Superior temporal gyrus (tissue), 1 donor: ENCODE results near the gene CD86.

Experiments used
- DNase-seq: peaks from one replicate; pipeline ENCODE4 v3.0.0-alpha.2; 2016; ENCODE audit errors: extremely low spot score

Gene CD86

DNA sequence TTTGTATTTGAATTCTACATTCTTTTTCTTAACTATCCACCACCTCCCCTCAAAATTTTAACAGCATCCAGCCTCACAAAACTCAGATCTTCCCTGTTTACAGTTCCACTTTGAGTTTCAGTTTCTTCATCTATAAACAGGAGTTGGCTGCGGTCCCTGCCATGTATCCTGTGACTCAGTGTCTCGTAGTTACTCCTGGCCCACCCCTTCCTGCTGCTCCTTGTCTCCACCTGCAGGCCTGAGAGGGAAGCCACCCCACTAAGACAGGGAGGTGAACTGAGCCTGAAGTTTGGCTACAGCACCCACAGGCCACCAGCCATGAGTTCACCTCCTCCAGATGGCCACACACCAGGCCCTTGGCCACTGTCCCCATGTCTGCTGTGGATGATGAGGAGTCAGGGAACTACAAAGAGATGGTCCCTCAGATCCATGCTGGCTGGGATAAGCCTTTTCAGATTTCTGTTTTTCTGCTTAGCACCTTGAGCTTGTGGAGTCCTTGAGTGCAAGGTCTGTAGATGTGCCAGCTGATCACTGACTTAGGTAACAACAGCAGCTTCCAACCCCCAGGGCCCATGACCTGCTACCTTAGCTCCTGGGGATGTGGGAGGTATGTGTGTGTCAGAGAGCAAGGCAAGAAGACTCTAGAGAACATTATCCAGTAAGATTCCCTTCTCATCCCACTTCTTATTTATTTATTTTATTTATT, 37.5 kb downstream of the CD86 start:
- DNase-seq = no peak

DNA sequence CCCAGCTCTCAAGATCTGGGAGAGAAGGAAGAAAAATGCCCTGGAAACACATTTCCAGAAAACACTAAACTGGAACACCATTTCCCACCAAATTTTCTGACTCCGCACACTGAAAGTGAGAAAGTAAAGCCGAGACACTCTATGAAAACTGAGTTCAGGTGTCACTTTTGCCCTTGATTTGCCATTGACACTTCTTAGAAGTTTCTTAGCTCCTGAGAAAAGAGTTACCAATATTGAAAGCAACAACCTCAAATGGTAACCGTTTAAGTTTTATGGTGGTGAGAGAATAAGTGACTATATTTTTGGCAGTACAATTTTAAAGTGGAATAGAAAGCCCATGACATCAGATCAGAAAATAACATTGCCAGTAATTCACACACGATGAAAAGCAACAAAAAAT, 39.0 kb downstream of the CD86 start:
- DNase-seq = no peak

DNA sequence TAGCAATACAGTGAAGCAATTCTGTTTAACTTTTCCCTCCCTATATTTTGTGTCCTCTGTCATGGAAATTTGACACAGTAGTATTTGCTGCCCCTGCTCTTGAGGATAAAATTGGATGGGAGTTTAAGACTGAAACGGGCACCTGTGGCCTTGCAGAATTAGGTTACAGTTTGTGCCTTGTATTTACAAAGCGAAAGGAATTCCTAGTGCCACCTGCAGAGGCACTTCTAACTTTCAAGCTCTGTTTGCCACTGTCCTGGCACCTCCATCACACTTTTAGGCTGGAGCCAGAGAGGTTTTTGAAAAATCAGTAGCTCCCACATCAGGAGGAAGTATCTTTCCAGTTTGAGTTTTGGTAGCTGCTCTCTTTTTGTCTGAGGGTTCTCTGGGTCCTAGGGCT, 39.5 kb downstream of the CD86 start:
- DNase-seq = no peak

DNA sequence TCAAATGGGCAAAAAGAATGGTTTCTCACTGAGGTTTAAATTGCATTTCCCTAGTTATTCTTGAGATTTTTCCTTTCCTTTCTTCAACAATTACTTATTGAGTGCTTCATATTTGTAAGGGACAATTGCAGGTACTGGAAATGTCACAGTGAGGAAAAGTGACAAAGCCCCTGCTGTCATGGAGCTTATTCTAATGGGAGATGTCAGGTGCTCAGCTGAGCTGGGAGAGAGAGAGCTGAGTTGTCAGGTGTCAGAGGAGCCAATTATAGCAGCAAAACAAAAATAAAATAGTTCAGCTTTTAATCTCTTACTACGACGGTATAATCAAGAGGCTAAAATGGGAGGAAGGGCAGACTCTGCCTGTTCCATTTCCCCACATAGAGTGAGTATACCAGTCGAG, 42.0 kb downstream of the CD86 start:
- no peak for DNase-seq

DNA sequence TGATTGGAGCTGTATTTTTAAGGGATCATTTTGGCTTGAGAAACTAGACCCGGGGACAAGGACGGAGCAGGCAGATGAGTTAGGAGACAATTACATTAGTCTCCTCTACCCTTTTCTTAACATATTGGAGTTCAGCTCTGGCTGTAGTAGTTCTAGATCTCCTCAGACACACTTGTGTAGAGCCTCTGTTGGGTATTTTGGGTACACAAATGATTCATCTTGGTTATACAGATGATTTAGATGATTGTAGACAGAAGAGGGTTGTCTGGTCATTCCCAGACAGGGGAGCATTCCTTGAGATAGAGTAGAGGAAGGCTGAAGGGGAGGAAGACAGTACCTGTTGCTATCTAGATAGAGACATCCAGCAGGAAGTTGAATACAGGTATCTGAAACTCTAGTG, 43.4 kb downstream of the CD86 start:
- no peak for DNase-seq

DNA sequence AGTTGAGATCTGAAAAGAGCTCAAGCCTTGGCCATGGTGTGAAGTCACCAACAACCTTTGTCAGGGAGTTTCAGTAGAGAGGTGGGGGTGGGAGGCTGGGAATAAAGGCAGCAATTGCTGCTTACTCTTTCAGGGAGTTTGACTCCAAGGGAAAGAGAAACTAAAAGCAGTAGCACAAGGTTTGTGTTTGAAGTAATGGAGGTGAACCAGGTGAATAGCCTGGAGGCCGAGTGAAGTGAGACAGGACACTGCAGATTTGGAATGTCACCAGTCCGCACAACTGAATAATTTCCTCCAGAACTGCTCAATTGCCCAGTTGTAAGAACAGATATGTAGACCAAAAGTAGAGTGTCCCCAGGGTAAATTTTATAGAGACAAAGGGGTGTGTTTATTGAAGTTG, 44.1 kb downstream of the CD86 start:
- no peak for DNase-seq

DNA sequence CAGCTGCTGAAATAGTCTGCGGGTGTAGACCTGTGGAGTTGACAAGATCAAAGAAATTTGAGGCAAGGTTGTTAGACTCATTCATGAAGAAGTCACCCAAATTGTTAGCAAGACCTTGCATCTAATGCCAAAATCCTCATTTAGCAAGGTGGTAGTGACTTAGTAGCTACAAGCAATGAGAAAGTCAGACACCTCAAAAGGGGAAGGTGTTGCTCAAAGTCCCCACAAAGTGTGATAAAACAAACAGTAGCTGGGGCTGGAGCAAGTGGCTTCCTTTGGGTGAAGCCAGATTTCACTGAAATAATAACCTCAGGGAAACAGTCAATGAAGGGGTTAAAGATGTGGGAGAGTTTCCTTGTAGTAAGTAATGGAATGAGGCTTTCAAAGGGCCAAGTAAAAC, 44.9 kb downstream of the CD86 start:
- no peak for DNase-seq

DNA sequence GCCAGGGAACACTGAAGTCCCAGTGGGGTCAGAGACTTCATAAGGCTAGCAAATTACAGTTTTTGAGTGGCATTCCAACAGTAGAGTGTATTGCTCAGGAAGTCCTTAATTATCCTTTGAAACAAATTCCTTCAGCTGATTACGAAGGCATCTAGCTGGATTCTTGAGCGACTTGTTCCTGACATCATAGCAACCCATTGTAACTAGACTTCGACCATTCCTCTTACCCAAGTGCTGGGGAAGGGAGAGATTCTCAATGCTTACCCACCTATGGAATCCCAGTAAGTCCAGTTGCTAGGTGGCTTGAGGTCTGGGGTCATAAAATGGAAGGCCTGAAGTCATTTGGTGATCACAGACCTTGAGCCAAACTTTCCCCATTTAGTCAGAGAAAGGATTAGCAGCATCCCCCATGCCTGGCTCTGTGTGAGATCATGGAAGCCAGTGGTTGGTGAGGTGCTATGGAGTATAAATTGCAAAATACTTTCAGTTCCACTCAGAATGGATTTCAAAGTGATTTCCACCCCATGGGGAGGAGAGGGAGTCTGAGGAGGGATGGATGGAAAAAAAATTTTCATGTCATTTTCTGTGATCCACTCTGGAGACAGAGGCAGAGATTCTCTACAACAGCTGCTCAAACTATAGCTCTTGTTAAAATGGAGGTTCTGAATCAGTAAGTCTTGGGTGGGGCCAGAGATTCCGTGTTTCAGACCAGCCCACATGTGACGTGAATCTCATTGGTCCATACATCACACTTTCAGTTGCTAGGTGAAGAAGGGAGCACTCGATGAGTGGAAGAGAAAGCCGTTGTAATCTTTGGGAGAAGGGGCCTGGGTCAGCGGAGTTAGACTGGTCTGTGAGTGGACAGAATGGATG, 45.7 kb downstream of the CD86 start:
- DNase-seq = no peak

DNA sequence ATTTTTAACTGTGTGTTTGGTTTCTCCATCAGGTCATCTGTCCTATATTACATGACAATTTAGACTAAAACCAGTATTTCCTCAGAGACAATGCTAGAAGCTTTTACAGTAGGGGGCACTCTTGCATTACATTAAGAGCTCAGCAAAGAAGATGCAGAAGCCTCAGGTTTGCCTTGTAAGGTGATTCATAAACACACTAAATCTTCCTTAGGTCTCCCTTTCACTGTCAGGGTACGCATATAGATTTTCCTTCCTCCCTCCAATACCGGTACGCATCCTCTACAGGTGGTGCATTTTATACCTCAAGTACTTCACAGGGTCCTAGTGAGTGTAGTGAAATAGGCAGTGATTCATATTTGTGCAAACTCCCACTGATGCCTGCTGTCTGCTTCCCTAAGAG, 46.5 kb downstream of the CD86 start:
- peak; percentile 62 for DNase-seq

DNA sequence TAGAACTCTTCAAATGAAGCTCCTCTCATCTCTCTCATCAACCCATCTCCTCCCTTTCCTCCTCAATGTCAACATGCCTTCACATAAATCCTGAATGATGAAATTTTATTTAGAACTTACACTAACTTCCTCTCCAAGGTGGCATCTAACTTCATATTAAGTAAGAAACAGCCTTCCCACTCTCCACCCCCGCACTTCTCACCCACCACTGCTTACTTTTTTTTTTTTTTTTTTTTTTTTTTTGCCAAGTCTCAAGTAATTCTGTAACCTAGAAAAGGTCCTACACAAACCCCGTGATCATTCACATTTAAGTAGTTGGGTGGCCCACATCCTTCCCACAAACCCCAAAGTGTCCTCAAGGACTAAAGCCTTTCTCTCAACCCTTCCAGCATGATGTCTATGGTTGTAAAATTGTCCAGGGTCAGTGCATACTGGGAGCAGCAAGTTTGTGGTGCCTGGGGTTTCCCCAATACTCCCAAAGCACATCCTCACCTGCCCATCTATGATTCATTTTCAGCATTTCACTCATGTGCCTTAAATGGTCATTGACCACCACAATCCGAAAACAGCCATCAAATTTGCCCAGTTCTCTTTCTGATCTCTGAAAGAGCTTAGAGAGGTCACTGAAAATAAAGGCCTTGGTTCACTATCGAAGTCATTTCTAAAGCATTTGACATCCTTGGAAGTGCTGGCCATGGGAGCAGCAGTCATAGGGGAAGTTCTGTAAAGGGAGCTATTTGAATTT, 47.2 kb downstream of the CD86 start:
- DNase-seq = no peak

DNA sequence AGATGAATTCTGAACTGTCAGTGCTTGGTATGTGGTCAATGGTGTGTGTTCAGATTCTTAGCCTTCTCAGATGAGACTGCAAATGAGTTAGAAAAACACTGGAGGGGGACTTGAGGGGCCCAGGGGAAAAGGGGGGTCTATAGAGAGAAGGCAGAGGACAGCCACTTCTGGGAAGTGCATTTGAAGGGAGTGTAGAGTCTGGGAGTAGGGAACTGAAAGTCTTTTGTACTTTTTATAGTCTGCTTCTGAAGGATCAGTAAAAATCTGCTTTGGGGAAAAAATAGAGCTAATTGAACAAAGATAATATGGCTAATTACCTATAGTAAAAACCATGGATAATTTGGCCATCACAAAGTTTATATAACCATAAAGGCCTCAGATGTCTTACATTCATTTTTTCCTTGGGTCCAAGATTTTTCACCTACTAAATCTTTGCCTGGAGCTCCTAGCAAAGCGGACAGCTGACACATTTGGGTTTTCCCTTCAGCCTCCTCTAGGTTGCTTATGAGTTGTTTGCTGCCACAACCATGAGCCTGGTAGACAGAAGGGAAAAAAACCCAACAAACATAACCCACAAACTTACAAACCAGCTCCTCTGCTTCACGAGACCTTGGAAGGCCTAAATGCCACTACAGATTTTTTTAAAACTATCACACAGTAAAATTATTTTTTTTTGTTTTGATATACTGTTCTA, 48.8 kb downstream of the CD86 start:
- no peak for DNase-seq

DNA sequence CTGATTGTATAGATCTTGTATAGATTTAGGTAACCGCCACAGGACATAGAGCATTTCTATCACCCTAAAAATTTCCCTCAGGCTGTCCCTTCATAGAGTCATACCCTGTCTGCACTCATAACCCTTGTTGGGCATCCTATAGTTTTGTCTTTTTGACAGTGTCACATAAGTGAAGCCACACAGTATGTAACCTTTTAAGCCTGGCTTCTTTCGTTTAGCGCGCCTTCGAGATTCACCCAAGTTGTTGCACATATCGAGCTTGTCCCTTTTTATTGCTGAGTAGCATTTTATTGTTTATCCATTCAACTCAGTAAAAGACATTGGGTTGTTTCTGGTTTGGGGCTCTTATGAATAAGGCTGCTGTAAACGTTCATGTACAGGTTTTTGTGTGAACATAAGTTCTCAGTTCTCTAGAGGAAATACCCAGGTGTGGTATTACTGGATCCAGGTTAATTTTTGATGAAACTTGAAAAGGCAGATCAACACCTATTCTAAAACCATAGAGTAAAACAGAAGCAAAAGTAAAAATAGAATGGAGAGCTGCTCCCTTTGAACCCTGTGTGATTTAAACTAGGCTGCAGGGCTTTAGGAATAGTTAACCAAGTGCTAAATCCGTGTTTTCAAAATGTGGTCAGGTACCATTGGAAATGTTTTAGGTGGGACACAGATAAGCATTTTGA, 49.5 kb downstream of the CD86 start:
- DNase-seq = no peak

DNA sequence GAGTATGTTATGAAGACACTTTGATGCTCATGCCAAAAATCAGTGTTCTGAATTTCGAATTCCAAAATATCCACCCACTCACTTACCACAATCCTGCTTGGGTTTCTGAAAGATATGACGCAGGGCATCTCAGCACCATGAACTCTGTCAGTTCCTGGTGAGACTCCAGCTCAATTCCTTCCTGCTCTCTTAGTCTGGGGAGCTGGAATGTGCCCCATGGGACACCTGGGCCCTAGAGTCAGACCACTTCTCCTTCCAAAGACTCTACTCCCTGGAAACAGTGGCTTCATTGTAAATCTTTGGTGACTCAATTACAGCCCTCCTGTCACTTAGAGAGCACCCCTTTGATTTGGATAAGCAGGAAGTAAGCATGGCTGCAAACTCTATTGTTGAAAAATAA, 50.5 kb downstream of the CD86 start:
- DNase-seq = no peak

DNA sequence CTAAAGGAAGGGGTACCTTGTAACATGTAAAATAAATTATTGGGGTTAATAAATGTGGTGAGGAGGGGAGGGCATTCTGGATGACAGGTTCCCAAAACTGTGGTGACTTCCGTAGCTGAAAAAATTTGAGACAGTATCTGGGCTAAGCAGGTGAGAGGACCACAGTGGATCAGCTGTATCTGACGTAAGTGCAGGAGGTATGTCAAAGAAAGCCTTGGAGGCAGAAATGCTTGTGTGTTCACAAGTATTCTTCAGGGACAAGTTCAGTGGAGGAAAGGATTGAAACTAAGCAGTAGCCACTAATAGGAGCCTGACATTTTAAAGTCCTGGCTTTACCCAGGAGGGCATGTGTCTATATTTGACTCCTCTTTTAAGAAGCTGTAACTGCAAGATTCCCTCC, 52.0 kb downstream of the CD86 start:
- no peak for DNase-seq

DNA sequence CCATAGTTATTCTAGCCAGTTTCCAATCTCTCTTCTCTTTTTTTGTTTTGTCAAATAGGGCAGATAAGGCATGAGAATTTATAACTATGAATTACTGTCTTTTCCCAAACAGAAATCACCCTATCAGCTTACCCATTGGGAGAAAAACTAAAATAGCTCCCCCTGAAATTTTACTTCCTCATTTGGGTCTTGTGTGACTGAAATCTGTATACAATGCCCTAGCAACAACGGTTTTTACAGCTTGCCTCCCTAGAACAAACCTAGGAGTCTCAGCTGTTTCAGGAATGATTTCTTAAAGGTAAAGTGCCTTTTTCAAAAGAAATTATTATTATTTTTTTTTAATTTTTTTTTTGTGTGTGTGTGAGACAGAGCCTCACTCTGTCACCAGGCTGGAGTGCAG, 56.8 kb downstream of the CD86 start:
- no peak for DNase-seq

DNA sequence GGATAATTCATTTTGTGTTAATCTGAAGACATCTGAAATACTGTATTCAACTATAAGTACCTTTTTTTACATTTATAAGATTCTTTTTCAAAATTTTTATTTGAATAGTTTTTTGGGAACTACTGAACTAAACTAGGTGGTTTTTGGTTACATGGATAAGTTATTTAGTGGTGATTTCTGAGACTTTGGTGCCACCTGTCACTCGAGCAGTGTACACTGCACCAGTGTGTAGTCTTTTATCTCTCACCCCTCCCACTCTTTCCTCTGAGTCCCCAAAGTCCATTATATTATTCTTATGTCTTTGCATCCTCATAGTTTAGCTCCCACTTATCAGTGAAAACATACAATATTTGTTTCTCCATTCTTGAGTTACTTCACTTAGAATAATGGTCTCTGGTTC, 57.6 kb downstream of the CD86 start:
- no peak for DNase-seq

DNA sequence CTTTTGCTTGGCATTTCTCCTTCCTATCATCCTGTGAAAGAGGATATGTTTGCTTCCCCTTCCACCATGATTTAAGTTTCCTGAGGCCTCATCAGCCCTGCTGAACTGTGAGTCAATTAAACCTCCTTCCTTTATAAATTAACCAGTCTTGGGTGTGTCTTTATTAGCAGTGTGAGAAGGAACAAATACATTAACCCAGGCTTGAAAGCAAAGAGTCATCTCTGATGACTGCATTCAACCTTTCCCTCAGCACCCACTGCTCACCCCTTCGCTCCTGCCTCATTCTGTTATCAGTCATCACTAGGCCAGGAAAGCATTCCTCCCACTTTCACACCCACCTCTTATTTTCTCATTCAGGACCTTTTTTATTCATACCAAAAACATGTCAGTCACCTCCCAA, 68.7 kb downstream of the CD86 start:
- no peak for DNase-seq

DNA sequence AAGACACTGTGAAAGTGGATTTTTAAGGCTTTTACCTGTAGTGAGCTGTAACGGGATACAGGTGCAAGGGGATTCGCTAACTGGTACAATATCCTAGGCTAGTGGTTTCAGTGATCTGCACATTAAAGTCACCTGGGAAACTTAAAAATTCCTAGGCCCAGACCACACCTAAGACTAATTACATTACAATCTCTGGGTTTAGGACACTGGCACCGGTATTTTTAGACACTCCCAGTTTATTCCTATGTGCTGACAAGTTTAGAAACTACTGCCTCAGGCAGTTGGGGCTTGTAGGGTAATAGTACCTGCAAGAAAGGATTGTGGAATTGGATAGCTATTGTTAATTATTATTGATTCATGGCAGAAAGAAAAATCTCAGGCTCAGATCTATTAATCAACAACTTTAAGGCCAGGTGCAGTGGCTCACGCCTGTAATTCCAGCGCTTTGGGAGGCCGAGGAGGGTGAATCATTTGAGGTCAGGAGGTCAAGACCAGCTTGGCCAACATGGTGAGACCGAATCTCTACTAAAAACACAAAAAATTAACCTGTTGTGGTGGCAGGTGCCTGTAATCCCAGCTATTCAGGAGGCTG, 77.9 kb downstream of the CD86 start:
- no peak for DNase-seq

DNA sequence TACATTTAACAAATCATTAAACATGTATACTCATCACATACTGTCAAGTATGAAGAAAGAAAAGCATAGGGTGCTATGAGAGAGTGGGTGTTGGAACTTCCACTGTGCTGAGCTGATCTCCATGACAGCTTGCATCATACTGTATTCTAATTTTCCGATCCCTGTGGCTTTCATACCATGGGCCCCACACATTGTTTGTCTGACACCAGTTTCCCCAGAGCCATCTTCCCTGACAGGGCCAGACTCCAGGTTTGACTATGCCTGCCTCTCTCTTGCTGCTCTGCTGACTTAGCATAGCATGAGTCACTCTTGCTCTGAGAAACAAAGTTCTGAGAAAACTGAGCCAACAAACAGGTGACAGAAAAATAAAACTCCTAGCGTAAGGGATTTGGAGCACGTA, 91.3 kb downstream of the CD86 start:
- DNase-seq = no peak

DNA sequence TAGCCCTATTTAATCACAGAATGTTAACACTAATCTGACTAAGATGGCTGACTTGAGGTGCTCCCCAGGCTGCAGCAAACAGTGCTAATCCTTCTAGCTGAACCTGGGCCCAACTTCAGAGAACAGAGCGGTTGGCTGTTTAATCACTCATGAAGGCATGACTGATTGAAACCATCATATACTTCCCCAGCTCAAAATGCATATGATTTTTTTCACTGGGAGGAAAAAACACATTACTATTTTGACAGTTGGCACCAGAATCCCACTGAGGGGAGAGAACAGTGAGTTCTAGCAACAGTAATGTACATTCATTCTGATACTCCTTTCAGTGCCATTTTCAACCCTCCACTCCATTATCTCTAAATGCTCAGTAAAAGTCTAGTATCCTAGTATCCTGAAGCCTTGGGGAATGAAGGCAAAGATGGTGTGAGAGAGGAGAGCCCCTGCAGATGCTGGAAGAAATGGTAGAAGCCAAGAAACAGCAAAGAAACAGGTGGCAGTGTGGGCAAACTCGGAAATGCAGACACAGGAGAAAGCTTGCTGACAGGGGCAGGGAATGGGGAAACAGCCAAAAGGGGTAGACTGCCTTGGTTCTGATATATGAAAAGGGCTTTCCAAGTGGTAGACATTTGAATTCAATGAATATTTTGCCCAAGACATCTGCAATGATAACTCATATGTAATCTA, 93.9 kb downstream of the CD86 start:
- DNase-seq = no peak

DNA sequence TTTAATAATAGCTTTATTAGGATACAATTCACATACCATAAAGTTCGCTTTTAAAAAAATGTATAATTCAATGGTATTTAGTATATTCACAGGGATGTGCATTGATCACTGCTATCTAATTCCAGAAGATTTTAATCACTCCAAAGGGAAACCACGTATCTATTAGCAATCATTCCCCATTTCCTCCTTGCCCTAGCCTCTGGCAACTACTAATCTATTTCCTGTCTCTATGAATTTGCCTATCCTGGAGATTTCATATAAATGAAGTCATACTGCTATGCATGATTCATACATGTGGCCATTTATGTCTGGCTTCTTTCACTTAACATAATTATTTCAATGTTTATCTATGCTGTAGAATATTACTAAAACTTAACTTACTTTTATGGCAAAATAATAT, 96.3 kb downstream of the CD86 start:
- no peak for DNase-seq
